ENCODE results near the gene PTAFR.
A peak's percentile ranks its signal among the peaks of the same experiment; 100 is the strongest.

Gene PTAFR

GRCh38 chr1:28178690-28179485 lies 2.4 kb upstream of the PTAFR start:
- Histone ChIP-seq H3K36me3 (ENCODE audit: insufficient read depth) (no peaks in the 10 kb centered on the region), H4K20me1 (ENCODE audit: insufficient read depth) (no peaks in the 10 kb centered on the region), H2AFZ (ENCODE audit: low read depth) (no peak overlapping the region), H3K4me2 (no peak overlapping the region), H3K27ac (no peak overlapping the region), H3K4me1 (ENCODE audit: low read depth, poor library complexity, severe bottlenecking) (peaks cover 7% of the 10 kb centered on the region), H3K27me3 (ENCODE audit: insufficient read depth, low read depth) (no peaks in the 10 kb centered on the region), H3K79me2 (ENCODE audit: insufficient read depth, low read depth) (no peaks in the 10 kb centered on the region), H3K4me3 (IDR thresholded peaks at IDR 0.05; ENCODE audit: insufficient read depth, low read depth, low read length) (no peak overlapping the region), H3K9ac (no peak overlapping the region)
- no peak for TF ChIP-seq CTCF (conservative IDR thresholded peaks at IDR 0.05; ENCODE audit: low read depth, low read length)

GRCh38 chr1:28175955-28176485 lies 470 bp downstream of the PTAFR start:
- peaks cover 35% of the 10 kb centered on the region for H3K4me1 ChIP-seq (ENCODE audit: low read depth, poor library complexity, severe bottlenecking)
- H3K36me3 ChIP-seq (ENCODE audit: insufficient read depth): no peaks in the 10 kb centered on the region
- no peak overlapping the region for H3K9ac ChIP-seq
- TF ChIP-seq CTCF (conservative IDR thresholded peaks at IDR 0.05; ENCODE audit: low read depth, low read length): no peak
- no peak overlapping the region for H3K4me3 ChIP-seq (IDR thresholded peaks at IDR 0.05; ENCODE audit: insufficient read depth, low read depth, low read length)
- H3K27ac ChIP-seq: no peak overlapping the region
- no peaks in the 10 kb centered on the region for H4K20me1 ChIP-seq (ENCODE audit: insufficient read depth)
- H2AFZ ChIP-seq (ENCODE audit: low read depth): no peak overlapping the region
- H3K79me2 ChIP-seq (ENCODE audit: insufficient read depth, low read depth): no peaks in the 10 kb centered on the region
- H3K27me3 ChIP-seq (ENCODE audit: insufficient read depth, low read depth): no peaks in the 10 kb centered on the region
- H3K4me2 ChIP-seq: no peak overlapping the region

GRCh38 chr1:28173980-28174297 lies 2.6 kb downstream of the PTAFR start:
- H2AFZ ChIP-seq (ENCODE audit: low read depth): no peak overlapping the region
- no peaks in the 10 kb centered on the region for H3K79me2 ChIP-seq (ENCODE audit: insufficient read depth, low read depth)
- TF ChIP-seq CTCF (conservative IDR thresholded peaks at IDR 0.05; ENCODE audit: low read depth, low read length): no peak
- no peaks in the 10 kb centered on the region for H4K20me1 ChIP-seq (ENCODE audit: insufficient read depth)
- H3K36me3 ChIP-seq (ENCODE audit: insufficient read depth): no peaks in the 10 kb centered on the region
- no peak overlapping the region for H3K9ac ChIP-seq
- H3K4me2 ChIP-seq: peak overlapping the region; percentile 38; the same call in 1 of the 2 replicates
- H3K27ac ChIP-seq: no peak overlapping the region
- no peaks in the 10 kb centered on the region for H3K27me3 ChIP-seq (ENCODE audit: insufficient read depth, low read depth)
- no peak overlapping the region for H3K4me3 ChIP-seq (IDR thresholded peaks at IDR 0.05; ENCODE audit: insufficient read depth, low read depth, low read length)
- peaks cover 55% of the 10 kb centered on the region for H3K4me1 ChIP-seq (ENCODE audit: low read depth, poor library complexity, severe bottlenecking)

- Histone ChIP-seq H3K4me1 (ENCODE audit: low read depth, poor library complexity, severe bottlenecking) (peaks cover 61% of the 10 kb centered on the region), H3K4me3 (IDR thresholded peaks at IDR 0.05; ENCODE audit: insufficient read depth, low read depth, low read length) (no peak overlapping the region), H2AFZ (ENCODE audit: low read depth) (no peak overlapping the region), H4K20me1 (ENCODE audit: insufficient read depth) (no peaks in the 10 kb centered on the region), H3K27ac (peak overlapping the region; percentile 27; the same call in 1 of the 2 replicates), H3K79me2 (ENCODE audit: insufficient read depth, low read depth) (no peaks in the 10 kb centered on the region), H3K36me3 (ENCODE audit: insufficient read depth) (no peaks in the 10 kb centered on the region), H3K4me2 (peak overlapping the region; percentile 38), H3K27me3 (ENCODE audit: insufficient read depth, low read depth) (no peaks in the 10 kb centered on the region), H3K9ac (no peak overlapping the region)
- no peak for TF ChIP-seq CTCF (conservative IDR thresholded peaks at IDR 0.05; ENCODE audit: low read depth, low read length)
Observed at GRCh38 chr1:28173151-28173979, 3.1 kb downstream of the PTAFR start.
